GM19035 (cell line): ENCODE results near the gene GALNT17.
"Not testable (repeated sequence)": the region's sequence is repeated elsewhere in the genome, so short reads cannot be mapped to it uniquely, and the experiment has no call there.

Experiments used
- ATAC-seq: cut with Tn5 transposase; IDR thresholded peaks from one replicate; pipeline ENCODE4 v1.9.1; 2021; ENCODE audit not compliant: unreplicated experiment

Gene GALNT17

GRCh38 chr7:71718563-71718962 is 586.6 kb downstream of the GALNT17 start:
- ATAC-seq, result no peak

GRCh38 chr7:71721742-71722141 is 589.8 kb downstream of the GALNT17 start:
- no peak for ATAC-seq

- no peak for ATAC-seq
Observed at GRCh38 chr7:71723859-71724258, 591.9 kb downstream of the GALNT17 start.

- ATAC-seq, result no peak
Observed at GRCh38 chr7:71727347-71727746, 595.4 kb downstream of the GALNT17 start.

GRCh38 chr7:71731740-71732139 is 599.8 kb downstream of the GALNT17 start:
- no peak for ATAC-seq

- no peak for ATAC-seq
Observed at GRCh38 chr7:71733107-71733870, 601.3 kb downstream of the GALNT17 start.

GRCh38 chr7:71735961-71736556 is 604.1 kb downstream of the GALNT17 start:
- no peak for ATAC-seq

- ATAC-seq, result not testable (repeated sequence)
Observed at GRCh38 chr7:71737931-71738540, 606.1 kb downstream of the GALNT17 start.

GRCh38 chr7:71739520-71740173 is 607.7 kb downstream of the GALNT17 start:
- no peak for ATAC-seq

- no peak for ATAC-seq
Observed at GRCh38 chr7:71740174-71740560, 608.2 kb downstream of the GALNT17 start.

- no peak for ATAC-seq
Observed at GRCh38 chr7:71746006-71746405, 614.1 kb downstream of the GALNT17 start.

GRCh38 chr7:71750290-71750689 is 618.3 kb downstream of the GALNT17 start:
- ATAC-seq, result no peak

- no peak for ATAC-seq
Observed at GRCh38 chr7:71752171-71752935, 620.4 kb downstream of the GALNT17 start.

GRCh38 chr7:71753236-71753635 is 621.3 kb downstream of the GALNT17 start:
- ATAC-seq, result no peak

- no peak for ATAC-seq
Observed at GRCh38 chr7:71753956-71754664, 622.2 kb downstream of the GALNT17 start.

GRCh38 chr7:71754828-71755227 is 622.9 kb downstream of the GALNT17 start:
- ATAC-seq, result no peak

- no peak for ATAC-seq
Observed at GRCh38 chr7:71761336-71761735, 629.4 kb downstream of the GALNT17 start.
